ENCODE results near the gene S100A8.
A peak's percentile ranks its signal among the peaks of the same experiment; 100 is the strongest.
"Not testable (repeated sequence)": the region's sequence is repeated elsewhere in the genome, so short reads cannot be mapped to it uniquely, and the experiment has no call there.

Gene S100A8

DNA sequence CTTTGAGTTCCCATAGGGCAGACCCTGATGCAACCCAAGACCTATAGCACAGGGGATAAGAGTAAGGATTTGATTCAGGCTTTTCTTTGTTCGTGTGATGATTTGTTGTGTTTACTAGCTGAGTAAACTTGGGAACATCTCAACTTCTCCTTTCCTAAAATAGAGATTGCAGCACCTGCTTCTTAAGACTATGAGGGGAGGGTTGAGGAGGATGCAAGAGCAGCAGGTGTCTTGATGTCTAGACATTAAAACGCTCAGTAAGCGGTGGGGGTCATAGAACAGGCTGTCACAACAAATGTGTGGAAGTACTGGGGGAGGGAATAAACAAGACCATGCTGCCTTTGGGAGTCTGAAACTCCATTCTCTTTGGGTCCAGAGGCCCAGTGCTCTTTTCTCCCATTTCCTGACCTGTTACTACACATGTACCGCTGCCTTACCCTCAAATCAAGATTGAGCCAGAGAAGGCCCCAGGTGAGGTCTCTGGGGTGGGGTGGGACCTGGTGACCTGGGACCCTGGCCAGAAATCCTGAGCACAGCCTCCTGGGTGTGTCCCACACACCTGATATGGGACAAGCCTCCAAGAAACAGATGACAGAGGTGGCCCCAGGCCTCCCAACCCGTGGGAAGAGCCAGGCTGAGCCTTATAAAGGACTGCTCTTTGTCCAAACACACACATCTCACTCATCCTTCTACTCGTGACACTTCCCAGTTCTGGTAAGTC is 25.1 kb upstream of the S100A8 start, which contains the start of gene S100A7A:
Gene S100A7A (plus strand): TSS at position 671 of the 721 bp plus-strand sequence. CDS start 1,563 bp downstream, outside the sequence.
- no peak for DNase-seq

DNA sequence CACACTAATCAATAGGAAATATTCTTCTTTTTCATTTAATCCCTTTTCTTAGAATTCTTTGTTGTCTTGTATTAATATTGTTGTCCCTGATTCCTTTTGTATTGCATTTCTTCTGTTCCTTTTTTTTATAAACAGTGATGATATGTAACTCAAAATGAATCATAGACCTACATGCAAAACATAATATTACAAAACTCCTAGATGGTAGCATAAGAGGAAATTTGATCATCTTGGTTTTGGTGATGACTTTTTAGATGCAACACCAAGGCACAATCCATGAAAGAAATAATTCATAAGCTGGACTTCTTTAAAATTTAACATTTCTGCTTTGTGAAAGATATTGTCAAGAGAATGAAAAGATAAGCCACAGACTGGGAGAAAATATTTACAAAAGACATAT is 23.1 kb upstream of the S100A8 start:
- not testable (repeated sequence) for DNase-seq

DNA sequence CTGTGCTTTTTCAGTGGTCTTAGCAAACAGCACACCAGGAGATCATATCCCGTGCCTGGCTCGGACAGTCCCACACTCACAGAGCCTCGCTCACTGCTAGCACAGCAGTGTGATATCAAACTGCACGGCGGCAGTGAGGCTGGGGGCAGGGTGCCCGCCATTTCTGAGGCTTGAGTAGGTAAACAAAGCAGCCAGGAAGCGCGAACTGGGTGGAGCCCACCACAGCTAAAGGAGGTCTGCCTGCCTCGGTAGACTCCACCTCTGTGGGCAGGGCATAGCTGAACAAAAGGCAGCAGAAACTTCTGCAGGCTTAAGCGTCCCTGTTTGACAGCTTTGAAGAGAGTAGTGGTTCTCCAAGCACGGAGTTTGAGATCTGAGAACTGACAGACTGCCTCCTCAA is 16.4 kb upstream of the S100A8 start:
- DNase-seq: not testable (repeated sequence)

DNA sequence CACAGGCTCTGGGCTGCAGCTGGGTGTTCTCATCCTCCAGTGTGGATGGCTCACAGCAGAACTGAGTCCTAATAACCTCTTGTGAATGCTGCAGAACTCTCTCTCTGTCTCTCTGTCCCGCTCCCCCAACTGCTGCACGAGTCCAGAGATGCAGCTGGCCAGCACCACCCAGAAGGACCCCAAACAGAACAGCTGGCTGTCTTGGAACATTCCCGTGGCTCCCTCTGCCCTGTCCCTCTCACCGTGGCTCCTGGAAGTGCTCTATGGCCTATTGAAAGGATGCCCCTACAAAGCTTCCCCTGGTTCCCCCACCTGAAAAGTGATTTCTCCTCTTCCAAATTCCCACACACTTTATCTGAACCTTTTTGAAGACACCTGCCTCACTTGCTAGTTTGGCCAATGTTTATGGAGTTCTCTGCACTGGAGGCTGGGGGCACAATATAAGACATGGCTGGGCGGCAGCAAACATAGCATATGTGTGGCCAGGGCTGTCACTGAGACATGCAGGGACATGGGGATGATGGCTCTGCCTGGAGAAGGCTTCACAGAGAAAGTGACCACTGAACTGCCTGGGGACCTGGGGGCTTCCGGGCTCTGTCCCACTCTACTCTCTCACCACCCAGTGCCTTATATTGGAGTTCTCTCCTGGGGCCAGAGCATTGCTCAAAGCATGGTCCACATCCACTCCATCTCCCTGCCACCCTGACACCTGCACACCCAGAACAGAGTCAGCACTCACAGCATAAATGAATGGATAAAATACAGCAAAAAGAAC is 15.1 kb upstream of the S100A8 start:
- DNase-seq: not testable (repeated sequence)

DNA sequence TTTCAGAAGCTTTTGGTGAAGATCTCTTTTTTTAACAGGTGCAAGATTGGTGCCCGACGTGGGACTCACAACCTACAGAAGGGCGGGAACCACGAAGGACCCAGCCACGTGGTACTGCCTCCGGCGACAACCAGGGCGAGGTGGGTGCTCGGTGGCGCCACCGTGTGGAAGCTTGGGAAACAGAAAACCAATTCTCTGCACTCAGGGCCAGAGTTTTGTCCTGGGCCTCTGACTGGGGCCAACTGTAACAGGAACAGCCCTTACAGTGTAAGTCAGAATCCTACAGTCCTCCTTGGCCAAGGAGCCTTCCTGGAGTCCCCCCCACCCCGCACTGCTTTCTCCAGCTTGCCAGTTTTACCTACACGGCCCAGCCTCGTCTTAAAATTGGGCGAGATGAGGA is 13.9 kb upstream of the S100A8 start:
- DNase-seq: peak; percentile 63 to 76

DNA sequence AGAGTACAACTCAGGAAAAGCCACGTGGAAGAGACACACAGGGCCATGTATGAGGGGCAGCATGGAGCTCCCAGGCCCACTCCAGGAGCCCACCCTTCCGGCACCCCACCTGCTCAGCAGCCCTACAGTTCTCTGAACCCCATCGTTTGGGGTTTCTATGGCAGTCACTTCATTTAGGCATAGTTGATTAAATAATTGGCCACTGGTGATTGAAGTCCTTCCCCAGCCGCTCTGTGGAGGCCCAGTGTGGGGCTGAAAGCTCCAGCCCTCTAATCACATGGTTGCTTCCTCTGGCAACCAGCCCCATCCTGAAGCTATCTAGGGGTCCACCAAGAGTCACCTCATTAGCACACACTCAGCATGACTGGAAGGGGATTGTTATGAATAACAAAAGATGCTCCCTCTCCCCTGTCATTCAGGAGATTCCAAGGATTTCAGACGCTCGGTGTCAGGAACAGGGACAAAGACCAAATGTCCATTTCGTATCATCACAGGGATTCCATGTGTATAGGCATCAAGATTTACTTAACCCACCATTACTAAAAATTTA is 13.3 kb upstream of the S100A8 start:
- no peak for DNase-seq

GRCh38 chr1:153403421-153404085 is 12.7 kb upstream of the S100A8 start:
- DNase-seq: no peak

DNA sequence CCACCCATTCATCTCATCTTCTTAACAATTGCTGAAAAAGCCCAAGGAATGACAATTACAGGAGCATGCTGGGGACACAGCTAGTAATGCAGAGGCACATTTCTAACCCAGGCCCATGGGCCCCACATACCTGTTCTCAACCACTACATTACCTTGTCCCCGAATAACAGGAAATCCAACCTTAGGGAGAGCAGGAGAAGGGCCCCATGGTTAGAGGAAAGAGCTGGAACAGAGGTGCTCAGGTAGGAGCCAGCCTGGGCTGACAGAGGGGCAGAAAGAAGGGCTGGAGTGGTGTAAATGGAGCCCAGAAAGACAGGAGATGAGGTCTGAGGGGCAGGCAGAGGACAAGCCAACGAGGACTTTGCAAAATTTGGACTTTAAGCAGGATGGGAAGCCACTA is 11.4 kb upstream of the S100A8 start:
- DNase-seq: no peak

DNA sequence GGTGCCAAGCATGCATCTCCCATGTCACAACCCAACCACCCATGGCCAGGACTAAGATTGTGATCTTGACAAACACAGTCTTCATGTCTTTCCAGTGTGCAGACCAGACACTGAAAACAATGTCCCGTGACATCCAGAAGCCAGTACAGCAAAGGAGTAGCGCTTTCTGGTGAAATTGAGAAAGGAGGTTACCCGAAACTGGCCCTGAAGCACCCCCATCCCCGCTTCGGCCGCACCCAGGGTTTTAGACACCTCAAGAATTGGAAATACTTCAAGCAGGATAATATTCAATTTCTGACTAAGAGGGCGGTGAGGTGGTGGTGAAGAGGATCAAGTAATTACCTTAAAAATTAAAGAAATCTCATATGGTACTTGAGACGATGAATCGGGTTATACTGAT is 10.6 kb upstream of the S100A8 start:
- no peak for DNase-seq

DNA sequence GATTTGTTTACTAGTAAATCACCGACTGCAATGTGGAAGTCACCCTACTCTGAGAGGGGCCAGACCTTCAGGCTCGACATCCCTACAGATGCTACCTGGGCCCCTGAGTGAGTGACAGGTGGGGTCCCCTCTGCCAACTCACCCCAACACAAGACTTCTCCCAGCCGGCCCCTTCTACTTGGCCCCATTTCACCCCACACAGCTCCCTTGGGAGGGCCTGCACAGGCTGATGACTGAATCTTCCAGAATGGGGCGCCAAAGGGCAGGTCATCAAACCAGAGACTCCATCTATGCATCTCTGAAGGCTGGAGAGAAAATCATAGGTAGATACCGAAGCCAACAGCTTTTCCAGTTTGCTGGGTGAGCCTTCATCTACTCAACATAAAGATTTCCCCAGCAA is 9.4 kb upstream of the S100A8 start:
- no peak for DNase-seq

- no peak for DNase-seq
Measured at GRCh38 chr1:153399401-153400055, 8.7 kb upstream of the S100A8 start.

DNA sequence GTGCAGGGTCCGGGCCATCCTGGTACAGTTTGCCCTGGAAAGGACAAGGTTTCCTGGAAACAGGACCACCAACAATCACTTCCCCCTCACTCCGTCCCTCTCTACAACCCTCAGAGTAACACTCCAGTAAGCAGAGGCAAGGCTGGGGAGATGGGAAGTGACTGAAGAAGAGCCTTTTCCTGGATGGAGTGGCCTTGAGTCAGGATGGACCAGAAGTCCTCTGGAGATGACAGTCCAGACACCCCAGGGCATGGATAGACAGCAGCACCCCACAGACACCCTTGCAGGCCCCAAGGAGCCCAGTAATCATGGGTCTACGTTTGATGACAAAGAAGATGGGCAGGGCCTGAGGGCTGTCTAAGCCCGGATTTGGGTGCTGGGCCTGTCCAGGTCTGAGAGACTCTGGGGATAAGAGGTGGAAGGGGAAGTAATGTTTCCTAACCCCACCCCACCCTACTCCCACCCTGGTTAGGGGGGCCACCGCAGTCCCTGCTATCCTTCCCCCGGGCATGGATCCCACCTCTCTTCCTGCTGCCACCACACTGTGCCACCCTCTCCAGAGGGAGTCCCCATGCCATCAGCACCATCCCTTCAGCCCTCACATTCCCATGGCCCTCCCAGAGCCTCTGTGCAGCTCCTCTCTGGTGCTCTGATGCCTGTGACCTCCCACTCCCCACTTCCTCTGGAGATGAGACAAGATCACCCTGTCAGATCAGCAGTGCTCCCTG is 7.2 kb upstream of the S100A8 start:
- DNase-seq: no peak

DNA sequence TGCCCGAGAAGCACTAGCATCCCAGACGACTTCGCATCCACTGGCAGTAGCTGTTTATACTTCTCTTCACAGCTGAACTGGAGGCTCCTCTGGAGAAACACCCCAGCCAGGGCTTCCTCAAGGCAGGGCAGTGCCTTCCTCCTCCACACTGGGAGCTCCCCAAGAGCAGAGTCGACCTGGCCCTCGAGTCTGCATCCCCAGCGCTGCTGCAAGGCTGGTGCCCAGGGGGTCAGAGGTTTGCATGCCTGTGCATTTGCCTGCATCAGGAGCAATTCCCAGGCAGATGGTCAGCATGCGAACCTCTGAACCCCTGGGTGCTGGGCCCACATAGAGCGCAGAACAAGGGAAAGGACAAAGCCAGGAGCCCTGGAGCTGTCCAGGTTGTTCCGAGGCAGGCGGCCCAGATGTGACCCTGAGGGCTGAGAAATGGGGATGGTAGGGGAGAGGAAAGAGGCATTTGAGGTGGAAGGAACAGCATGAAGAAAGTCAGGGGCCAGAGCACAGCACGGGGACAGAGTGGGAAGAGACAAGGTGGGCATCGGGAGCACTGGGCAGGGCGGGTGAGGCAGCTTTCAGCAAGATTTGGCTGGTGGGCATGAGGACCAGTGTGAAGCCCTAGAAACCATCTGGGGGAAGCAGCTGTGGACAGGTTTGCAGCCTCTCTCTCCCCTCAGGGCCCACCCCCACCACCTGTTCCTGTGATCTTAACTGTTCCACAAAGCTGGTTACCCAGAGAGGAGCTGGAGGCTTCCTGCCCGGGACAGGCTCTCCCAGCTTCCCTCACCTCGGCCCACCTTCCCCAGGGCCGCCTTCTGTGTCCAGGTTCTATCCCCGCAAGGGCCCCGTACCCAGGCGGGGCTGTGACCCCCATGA is 6.4 kb upstream of the S100A8 start:
- no peak for DNase-seq

DNA sequence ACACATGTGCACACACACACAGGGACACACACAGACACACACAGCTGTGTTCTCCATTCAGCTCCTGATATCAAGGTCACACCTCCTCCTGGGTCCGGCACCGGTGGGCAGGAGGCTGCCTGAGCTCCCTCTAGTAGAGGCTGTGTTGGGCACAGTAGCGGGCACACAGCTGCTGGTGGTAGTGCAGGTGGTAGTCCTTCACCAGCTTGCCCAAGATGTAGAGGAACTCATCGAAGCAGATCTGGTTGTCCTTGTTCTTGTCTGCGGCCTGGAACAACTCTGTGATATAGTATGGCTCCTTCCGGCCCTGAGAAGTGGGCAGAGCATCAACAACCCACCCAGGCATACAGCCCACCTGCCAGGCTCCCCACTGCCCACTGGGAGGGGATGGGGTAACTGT is 5.6 kb upstream of the S100A8 start:
- no peak for DNase-seq

GRCh38 chr1:153395776-153396175 is 4.9 kb upstream of the S100A8 start:
- DNase-seq: no peak

DNA sequence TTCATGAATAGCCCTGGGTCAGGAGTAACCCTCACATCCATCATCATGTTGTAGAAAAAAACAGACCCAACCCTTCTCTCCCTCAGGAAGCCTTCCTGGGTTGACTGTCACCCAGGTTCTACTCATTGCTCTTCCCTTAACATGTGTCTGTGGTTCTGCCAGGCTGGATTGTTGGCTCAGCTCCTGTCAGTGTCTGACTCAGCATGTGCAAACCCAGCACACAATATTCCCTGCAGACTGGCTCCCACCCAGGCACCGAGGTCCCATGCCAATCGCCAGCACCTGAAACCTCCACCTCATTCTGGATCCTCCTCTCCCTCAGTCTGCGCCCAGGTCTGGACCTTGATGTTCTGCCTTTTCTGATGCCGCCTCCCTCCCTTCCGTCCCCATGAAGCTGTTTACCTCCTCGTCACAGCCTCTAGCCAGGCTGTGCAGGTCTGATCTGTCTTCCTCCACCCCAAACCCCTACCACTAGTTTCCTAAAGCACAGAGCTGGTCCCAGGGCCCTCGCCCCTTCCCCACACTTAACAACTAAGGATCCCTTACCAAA is 4.3 kb upstream of the S100A8 start:
- no peak for DNase-seq

GRCh38 chr1:153394391-153394790 is 3.5 kb upstream of the S100A8 start:
- DNase-seq: no peak

DNA sequence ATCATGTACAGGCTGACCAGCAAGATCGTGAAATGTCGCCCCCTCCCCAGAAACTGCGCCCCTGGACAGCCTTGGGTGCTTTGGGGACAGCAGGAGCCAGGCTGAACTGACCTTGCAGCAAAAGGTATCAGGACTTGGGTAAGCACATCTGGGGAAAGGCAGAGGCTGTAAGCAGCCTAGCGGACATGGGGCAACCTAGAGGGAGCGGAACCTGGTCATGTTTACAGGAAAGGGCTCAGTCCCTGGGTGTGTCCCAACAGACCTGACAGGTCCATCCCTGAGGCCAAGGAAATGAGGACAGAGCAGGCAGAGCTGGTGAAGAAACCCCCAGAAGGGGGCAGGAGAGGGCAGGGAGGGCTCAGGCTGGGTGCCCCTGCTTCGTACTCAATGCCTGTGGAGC is 3.1 kb upstream of the S100A8 start:
- no peak for DNase-seq

DNA sequence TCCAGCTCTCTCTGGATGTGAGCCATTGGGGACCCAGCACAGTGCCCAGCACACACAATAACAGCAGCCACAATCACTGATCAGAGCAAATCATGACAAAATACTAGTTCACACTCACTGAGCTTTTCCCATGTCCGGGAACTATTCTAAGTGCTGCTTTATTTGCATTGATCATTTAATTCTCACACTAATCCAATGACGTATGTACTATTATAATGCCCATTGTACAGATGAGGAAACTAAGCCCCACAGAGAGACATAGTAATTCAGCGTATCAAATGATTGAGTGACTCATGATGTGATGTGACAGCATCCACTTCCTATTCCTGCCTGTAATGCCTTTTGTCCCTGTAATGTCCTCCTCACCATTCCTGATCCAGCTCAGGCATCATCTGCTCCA is 1.9 kb upstream of the S100A8 start:
- DNase-seq: no peak

DNA sequence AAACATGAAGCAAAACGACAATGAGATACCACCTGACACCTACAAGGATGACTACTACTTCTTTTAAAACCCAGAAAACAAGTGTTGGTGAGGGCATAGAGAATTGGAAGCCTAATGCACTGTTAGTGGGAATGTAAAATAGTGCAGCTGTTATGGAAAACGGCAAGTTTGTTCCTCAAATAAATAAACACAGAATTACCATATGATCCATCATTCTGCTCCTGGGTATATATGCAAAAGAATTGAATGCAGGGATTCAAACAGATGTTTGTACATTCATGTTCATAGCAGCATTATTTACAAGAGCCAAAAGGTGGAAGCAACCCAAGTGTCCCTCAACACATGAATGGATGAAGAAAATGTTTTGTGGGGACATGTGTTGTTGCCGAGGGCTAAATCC is 1.4 kb upstream of the S100A8 start:
- DNase-seq: no peak

All from stimulated activated CD4-positive, alpha-beta T cell treated with anti-CD3 and anti-CD28 coated beads, Interleukin-2, amount 100 ng/mL, for 24 hours (primary cell).